SK-N-SH (cell line): ENCODE results near the gene SLC1A7.

Experiments
- EP300 ChIP-seq, 2 experiments: IDR thresholded peaks; 2 replicates each; pipeline versions ENCODE4 v1.4.0 to v1.6.1; 2012; ENCODE audit warnings: borderline replicate concordance in 1 of 2, low read depth in 1 of 2, low read length in 1 of 2
- EZH2phosphoT487 ChIP-seq: fragments of 200-600 bp; sonication (generic); IDR thresholded peaks from 2 replicates; pipeline ENCODE4 v1.6.1; 2017; ENCODE audit warnings: low read depth, mixed run types, mild to moderate bottlenecking, antibody characterized with exemption, moderate library complexity, borderline replicate concordance
- JUND ChIP-seq: IDR thresholded peaks from 2 replicates; pipeline ENCODE4 v1.4.0; 2012
- NFIC ChIP-seq: IDR thresholded peaks from 2 replicates; pipeline ENCODE4 v1.4.0; 2012; ENCODE audit warnings: borderline replicate concordance
- NRF1 ChIP-seq: IDR thresholded peaks from 2 replicates; pipeline ENCODE4 v1.6.1; 2012; ENCODE audit warnings: low read depth, mild to moderate bottlenecking, low read length
- POLR2AphosphoS5 ChIP-seq: IDR thresholded peaks from 2 replicates; pipeline ENCODE4 v1.6.1; 2012; ENCODE audit warnings: low read depth, low read length
- RAD21 ChIP-seq: IDR thresholded peaks from 2 replicates; pipeline ENCODE4 v1.6.1; 2012; ENCODE audit warnings: mild to moderate bottlenecking, low read length
- RCOR1 ChIP-seq: fragments of 150-350 bp; IDR thresholded peaks from 2 replicates; pipeline ENCODE4 v1.6.1; 2017; ENCODE audit warnings: antibody characterized with exemption, low read length
- USF2 ChIP-seq: fragments of 150-350 bp; IDR thresholded peaks from 2 replicates; pipeline ENCODE4 v1.6.1; 2017; ENCODE audit warnings: antibody characterized with exemption, low read length, low read depth, borderline replicate concordance
- YY1 ChIP-seq: IDR thresholded peaks from 2 replicates; pipeline ENCODE4 v1.4.0; 2012; ENCODE audit warnings: low read depth, mild to moderate bottlenecking
- TF ChIP-seq, protein P1 (sequence below): fragments of 200-600 bp; sonication (generic); IDR thresholded peaks from 2 replicates; pipeline ENCODE4 v1.6.1; 2017; ENCODE audit warnings: antibody characterized with exemption, mild to moderate bottlenecking, moderate library complexity
- TF ChIP-seq, protein P2 (sequence below): IDR thresholded peaks from 2 replicates; pipeline ENCODE4 v1.4.0; 2012; ENCODE audit warnings: low read depth
- TF ChIP-seq, protein P3 (sequence below): IDR thresholded peaks from 2 replicates; pipeline ENCODE4; 2012

GRCh38 chr1:53183095-53183990 lies 40.9 kb upstream of the SLC1A7 start:
- TF ChIP-seq RCOR1, result no peak
- TF ChIP-seq, protein P1, sequence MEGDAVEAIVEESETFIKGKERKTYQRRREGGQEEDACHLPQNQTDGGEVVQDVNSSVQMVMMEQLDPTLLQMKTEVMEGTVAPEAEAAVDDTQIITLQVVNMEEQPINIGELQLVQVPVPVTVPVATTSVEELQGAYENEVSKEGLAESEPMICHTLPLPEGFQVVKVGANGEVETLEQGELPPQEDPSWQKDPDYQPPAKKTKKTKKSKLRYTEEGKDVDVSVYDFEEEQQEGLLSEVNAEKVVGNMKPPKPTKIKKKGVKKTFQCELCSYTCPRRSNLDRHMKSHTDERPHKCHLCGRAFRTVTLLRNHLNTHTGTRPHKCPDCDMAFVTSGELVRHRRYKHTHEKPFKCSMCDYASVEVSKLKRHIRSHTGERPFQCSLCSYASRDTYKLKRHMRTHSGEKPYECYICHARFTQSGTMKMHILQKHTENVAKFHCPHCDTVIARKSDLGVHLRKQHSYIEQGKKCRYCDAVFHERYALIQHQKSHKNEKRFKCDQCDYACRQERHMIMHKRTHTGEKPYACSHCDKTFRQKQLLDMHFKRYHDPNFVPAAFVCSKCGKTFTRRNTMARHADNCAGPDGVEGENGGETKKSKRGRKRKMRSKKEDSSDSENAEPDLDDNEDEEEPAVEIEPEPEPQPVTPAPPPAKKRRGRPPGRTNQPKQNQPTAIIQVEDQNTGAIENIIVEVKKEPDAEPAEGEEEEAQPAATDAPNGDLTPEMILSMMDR, result no peak
- TF ChIP-seq JUND, result no peak
- TF ChIP-seq, protein P2, sequence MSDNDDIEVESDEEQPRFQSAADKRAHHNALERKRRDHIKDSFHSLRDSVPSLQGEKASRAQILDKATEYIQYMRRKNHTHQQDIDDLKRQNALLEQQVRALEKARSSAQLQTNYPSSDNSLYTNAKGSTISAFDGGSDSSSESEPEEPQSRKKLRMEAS, result no peak
- TF ChIP-seq NFIC, result no peak
- TF ChIP-seq, protein P3, sequence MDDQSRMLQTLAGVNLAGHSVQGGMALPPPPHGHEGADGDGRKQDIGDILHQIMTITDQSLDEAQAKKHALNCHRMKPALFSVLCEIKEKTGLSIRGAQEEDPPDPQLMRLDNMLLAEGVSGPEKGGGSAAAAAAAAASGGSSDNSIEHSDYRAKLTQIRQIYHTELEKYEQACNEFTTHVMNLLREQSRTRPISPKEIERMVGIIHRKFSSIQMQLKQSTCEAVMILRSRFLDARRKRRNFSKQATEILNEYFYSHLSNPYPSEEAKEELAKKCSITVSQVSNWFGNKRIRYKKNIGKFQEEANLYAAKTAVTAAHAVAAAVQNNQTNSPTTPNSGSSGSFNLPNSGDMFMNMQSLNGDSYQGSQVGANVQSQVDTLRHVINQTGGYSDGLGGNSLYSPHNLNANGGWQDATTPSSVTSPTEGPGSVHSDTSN, result no peak
- TF ChIP-seq YY1, result no peak
- no peak for TF ChIP-seq EP300 (IDR thresholded peaks at IDR 0.05; ENCODE audit: borderline replicate concordance in 1 of 2, low read depth in 1 of 2, low read length in 1 of 2)
- no peak for TF ChIP-seq EZH2phosphoT487
- TF ChIP-seq NRF1, result no peak
- no peak for TF ChIP-seq USF2
- TF ChIP-seq POLR2AphosphoS5, result no peak
- TF ChIP-seq RAD21, result no peak
